WI38 (cell line): ENCODE measurements around the gene PBX1.

Source experiments
- H3K4me3 ChIP-seq: 2 replicates; pipeline ENCODE4 v1.5.1; 2011; ENCODE audit warnings: low read depth, mild to moderate bottlenecking, control low read depth, low read length
- TF ChIP-seq, protein P1 (sequence below): IDR thresholded peaks from 2 replicates; pipeline ENCODE4 v1.5.1; 2012; ENCODE audit warnings: low read depth, mild to moderate bottlenecking, control low read depth, low read length

PBX1 gene

GRCh38 chr1:164688791-164689190, 129.8 kb downstream of the PBX1 start:
- TF ChIP-seq, protein P1, sequence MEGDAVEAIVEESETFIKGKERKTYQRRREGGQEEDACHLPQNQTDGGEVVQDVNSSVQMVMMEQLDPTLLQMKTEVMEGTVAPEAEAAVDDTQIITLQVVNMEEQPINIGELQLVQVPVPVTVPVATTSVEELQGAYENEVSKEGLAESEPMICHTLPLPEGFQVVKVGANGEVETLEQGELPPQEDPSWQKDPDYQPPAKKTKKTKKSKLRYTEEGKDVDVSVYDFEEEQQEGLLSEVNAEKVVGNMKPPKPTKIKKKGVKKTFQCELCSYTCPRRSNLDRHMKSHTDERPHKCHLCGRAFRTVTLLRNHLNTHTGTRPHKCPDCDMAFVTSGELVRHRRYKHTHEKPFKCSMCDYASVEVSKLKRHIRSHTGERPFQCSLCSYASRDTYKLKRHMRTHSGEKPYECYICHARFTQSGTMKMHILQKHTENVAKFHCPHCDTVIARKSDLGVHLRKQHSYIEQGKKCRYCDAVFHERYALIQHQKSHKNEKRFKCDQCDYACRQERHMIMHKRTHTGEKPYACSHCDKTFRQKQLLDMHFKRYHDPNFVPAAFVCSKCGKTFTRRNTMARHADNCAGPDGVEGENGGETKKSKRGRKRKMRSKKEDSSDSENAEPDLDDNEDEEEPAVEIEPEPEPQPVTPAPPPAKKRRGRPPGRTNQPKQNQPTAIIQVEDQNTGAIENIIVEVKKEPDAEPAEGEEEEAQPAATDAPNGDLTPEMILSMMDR = no peak
- H3K4me3 ChIP-seq = no peak overlapping the region

GRCh38 chr1:164689672-164690511, 130.9 kb downstream of the PBX1 start:
- TF ChIP-seq, protein P1 = no peak
- no peak overlapping the region for H3K4me3 ChIP-seq

DNA sequence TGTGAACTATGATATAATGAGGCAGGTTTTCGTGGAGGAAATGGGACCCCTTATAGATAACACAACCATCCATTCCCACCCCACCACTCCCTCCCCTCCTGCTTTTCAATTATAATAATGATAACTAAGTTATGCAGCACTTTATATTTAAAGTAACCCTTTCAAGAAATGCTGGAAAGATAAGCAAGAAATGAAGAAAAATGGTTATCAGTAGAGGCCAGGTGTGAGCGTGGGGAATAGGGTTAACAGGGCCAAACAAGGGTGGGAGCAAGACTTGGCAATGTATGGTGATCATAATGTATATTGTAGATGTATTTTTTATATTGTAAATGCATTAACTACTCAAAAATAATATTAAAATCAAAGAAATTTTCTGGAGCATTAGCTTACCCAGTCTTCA, 133.4 kb downstream of the PBX1 start:
- TF ChIP-seq, protein P1 = no peak
- no peak overlapping the region for H3K4me3 ChIP-seq

DNA sequence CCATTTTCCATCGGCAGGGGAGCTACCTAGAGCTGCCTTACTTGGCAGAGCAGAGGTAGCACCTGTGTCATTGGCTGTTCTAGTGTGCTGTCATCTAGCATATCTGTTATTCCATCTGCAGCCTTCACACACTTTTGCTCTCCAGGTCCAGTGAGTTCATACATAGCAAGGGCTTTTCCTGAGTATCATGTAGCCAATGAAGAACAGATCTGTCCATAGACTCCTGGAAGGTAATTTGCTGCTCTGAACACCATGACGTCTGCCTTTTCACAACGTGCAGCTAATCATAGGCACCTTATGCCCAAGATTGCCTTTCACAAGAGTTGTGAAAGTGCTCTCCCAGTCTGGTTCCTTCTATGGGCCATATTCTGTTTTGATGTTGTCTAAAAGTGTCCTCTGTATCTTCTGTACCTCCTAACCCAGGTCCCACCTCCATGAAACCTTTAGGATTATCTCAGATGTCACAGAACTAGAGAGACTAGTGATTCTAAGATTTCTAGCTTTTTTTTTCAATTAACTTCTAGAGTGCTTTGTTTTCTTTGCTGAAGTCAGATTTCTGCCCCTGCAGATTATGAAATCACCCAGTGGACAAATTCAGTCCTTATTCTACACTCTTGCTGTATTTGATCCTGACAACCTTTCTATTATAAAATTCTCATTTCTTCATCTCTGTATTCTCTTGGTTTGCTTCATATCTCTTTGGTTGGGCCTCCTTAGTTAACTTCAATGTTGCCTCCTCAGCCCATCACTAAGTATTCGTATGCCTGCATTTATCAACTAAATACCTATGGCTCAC, 134.8 kb downstream of the PBX1 start:
- TF ChIP-seq, protein P1 = no peak
- H3K4me3 ChIP-seq = no peak overlapping the region

GRCh38 chr1:164694505-164694904, 135.5 kb downstream of the PBX1 start:
- H3K4me3 ChIP-seq = no peak overlapping the region
- TF ChIP-seq, protein P1 = no peak

GRCh38 chr1:164695956-164696665, 137.1 kb downstream of the PBX1 start:
- no peak overlapping the region for H3K4me3 ChIP-seq
- TF ChIP-seq, protein P1 = no peak
